ENCODE results near the gene CUBN. TPM values are rescaled to one million over a fixed set of nuclear protein-coding genes. Genes with fewer than 3 reads are reported as not detected.
A peak's percentile ranks its signal among the peaks of the same experiment; 100 is the strongest.

CUBN gene
- total RNA-seq, 2 experiments from 2014 or later: 3.2 to 3.7 TPM

DNA sequence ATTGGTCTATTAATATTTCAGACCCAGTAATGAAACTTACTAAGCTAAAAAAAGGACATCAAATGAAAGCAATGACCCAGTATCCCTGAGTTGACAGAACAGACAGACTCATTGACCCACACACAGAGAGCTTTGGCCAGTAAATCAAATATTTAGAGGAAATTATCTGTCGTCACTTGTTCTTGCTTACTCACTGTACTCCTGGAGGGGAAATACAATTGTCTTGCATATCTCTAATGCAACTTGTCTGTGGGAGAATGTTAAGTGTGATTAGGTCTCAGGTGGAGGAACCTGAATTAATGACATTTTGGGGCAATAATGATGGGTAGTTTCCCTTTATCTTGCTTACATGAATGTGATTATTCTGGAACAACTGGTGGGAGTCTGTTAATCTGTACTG, 80.4 kb downstream of the CUBN start:
- no peak for DNase-seq
- H3K4me1 Mint-ChIP-seq: no peaks in the 10 kb centered on the region
- peaks cover 11% of the 10 kb centered on the region for H3K9me3 Mint-ChIP-seq
- H3K36me3 Mint-ChIP-seq: peaks cover 20% of the 10 kb centered on the region
- H3K27me3 Mint-ChIP-seq: no peaks in the 10 kb centered on the region
- no peak for ATAC-seq (ENCODE audit: low read depth)
- POLR2A ChIA-PET: no interaction called here
- no peak overlapping the region for H3K27ac Mint-ChIP-seq
- no peak overlapping the region for H3K4me3 Mint-ChIP-seq

DNA sequence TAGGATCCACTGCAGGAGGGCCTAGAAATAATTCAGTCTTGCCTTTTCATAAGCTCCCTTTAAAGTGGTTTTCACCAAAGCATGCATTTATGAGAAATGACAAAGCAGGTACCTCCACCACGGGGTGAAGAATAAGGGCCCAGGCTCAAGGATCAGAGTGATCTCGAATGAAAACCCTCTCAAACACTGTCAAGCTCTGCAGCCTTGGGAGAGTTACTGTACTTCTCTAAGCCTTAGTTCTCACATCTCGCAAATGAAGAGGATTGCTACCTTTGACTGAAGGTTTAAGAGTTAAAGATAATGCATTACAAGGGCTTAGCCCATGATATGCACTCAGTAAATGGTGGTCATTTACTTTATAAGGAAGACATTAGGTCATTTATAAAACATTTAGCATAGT, 81.7 kb downstream of the CUBN start:
- peaks cover 24% of the 10 kb centered on the region for H3K36me3 Mint-ChIP-seq
- no peak overlapping the region for H3K4me3 Mint-ChIP-seq
- ATAC-seq (ENCODE audit: low read depth) (no peak), DNase-seq (no peak)
- POLR2A ChIA-PET: interaction anchor here (0.8 kb wide), 1 partner anchor 10 kb away, joined by 3 read pairs; no protein-coding TSS in a partner anchor
- H3K27ac Mint-ChIP-seq: no peak overlapping the region
- H3K4me1 Mint-ChIP-seq: no peaks in the 10 kb centered on the region
- no peaks in the 10 kb centered on the region for H3K27me3 Mint-ChIP-seq
- H3K9me3 Mint-ChIP-seq: peaks cover 10% of the 10 kb centered on the region

DNA sequence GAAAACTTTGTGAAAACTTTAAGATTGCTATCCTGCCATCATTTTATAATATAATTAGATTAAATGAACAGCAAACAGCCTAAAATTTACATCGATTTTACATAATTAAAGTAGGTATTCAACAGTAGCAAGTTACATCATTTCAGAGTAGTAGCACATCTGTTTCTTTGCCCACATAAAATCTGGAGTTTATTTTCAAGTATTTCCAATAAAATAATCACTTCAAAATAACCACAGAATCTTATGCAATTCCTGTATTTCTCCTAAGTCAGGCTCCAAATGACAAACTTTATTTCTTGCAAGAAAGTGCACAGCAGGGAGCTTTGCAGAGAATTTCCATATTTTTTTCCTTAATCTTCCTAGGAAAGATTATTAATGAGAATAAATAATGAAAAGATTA, 82.6 kb downstream of the CUBN start:
- POLR2A ChIA-PET: no interaction called here
- H3K9me3 Mint-ChIP-seq: peaks cover 8% of the 10 kb centered on the region
- DNase-seq (no peak), ATAC-seq (ENCODE audit: low read depth) (no peak)
- H3K27me3 Mint-ChIP-seq: no peaks in the 10 kb centered on the region
- peaks cover 20% of the 10 kb centered on the region for H3K36me3 Mint-ChIP-seq
- H3K4me3 Mint-ChIP-seq: no peak overlapping the region
- H3K4me1 Mint-ChIP-seq: no peaks in the 10 kb centered on the region
- no peak overlapping the region for H3K27ac Mint-ChIP-seq

DNA sequence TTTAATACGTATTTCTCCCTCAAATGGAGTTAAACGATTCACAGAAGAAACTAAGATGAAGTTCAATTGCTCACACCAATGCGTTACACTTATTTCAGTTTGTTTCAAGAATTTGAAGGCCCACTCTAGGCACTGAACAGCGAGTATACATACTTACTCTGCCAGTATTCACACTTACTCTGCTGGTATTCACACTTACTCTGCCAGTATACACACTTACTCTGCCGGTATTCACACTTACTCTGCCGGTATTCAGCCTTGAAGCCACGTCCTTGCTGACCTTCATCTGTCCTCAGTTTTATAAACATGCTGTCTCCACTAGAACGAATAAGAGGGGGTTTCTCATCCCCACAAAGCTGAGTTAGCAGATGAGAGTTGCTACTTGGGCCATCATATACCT, 86.0 kb downstream of the CUBN start:
- POLR2A ChIA-PET: no interaction called here
- Mint-ChIP-seq H3K9me3 (peaks cover 2% of the 10 kb centered on the region), H3K36me3 (peaks cover 6% of the 10 kb centered on the region), H3K4me1 (no peaks in the 10 kb centered on the region), H3K4me3 (no peak overlapping the region), H3K27me3 (no peaks in the 10 kb centered on the region), H3K27ac (no peak overlapping the region)
- no peak for DNase-seq
- no peak for ATAC-seq (ENCODE audit: low read depth)

DNA sequence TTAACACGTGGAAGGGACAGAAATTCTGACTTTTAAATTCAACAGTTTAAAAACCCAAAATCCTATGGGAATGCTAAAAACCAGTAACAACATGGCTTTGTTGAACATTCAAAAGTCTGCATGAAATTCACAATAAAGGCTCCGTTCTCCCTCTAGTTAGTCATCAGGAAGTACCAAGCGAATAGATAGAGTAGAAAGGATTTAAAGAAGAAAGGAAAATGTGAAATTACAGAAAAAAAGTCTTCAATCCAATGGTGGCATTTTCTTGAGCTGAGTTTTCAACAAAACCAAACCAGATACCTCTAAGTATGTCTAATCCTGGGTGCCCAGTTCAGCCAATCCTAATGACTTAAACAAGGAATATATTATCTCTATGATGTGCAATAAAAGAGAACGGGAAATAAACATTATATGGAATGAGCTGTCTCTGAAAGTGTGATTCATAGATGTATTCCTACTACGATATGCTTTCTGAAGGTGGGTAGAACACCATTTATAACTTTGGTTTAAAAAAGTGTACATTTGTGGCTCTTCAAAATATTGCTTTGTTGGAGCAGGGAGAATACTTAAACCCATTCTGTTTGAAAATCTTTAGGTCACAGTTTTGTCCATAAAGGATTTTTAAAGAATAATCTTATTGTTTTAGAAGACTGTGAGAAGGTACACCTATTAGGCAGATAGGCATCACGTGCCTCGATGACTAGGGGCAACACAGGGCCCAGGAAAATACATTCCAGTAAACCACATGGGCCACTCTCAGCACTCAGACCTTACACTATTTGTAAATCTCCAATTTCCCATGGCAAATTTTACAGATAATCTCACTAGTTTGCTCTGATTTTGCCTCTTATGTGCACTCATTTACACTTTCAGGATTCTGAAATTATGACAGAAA, 87.7 kb downstream of the CUBN start:
- DNase-seq (no peak), ATAC-seq (ENCODE audit: low read depth) (no peak)
- H3K4me3 Mint-ChIP-seq: no peak overlapping the region
- peaks cover 2% of the 10 kb centered on the region for H3K9me3 Mint-ChIP-seq
- H3K27ac Mint-ChIP-seq: no peak overlapping the region
- peaks cover 5% of the 10 kb centered on the region for H3K4me1 Mint-ChIP-seq
- POLR2A ChIA-PET: no interaction called here
- H3K36me3 Mint-ChIP-seq: peaks cover 11% of the 10 kb centered on the region
- no peaks in the 10 kb centered on the region for H3K27me3 Mint-ChIP-seq

DNA sequence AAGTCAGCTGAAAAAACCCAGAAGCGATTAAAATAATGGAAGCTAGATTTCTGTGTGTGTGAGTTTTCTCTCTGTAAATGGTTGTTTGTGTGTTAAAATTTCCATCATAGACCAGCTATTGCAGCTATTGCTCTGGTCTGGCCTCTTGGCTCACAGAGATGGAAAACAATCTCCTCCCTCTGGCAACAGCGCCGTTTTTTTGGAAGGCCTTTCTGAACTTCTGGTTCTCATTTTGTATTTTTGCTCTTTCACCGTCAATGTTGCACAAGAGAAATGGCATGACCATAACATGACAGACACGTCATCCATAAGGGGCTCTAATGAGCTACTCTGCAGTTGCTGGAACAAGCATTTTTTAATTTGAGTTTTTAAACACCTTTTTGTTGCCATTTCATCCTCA, 91.0 kb downstream of the CUBN start:
- ATAC-seq (ENCODE audit: low read depth) (no peak), DNase-seq (no peak)
- H3K27ac Mint-ChIP-seq: no peak overlapping the region
- H3K4me1 Mint-ChIP-seq: peaks cover 21% of the 10 kb centered on the region
- POLR2A ChIA-PET: no interaction called here
- no peaks in the 10 kb centered on the region for H3K27me3 Mint-ChIP-seq
- peaks cover 9% of the 10 kb centered on the region for H3K9me3 Mint-ChIP-seq
- no peak overlapping the region for H3K4me3 Mint-ChIP-seq
- H3K36me3 Mint-ChIP-seq: peaks cover 21% of the 10 kb centered on the region

DNA sequence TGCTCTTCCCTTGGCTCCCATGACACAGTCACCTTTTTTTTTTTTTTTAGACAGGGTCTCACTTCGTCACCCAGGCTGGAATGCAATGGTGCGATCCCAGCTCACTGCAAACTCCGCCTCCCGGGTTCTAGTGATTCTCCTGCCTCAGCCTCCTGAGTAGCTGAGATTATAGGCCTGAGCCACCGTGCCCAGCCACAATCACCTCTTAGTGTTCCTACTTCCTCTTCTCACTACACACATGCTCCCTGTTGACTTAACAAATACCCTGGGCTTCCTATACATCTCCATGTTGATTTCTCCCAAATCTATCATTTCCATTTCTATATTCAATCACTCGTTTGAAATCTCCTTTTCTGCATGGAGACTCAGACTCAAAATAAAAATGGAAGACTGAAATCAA, 91.7 kb downstream of the CUBN start:
- no peak for DNase-seq
- Mint-ChIP-seq H3K27me3 (no peaks in the 10 kb centered on the region), H3K9me3 (peaks cover 9% of the 10 kb centered on the region), H3K27ac (no peak overlapping the region), H3K36me3 (peaks cover 19% of the 10 kb centered on the region), H3K4me1 (peaks cover 29% of the 10 kb centered on the region), H3K4me3 (no peak overlapping the region)
- ATAC-seq (ENCODE audit: low read depth): no peak
- POLR2A ChIA-PET: no interaction called here

- POLR2A ChIA-PET: interaction anchor here (0.7 to 1.5 kb wide), 2 partner anchors 194 to 609 kb away, joined by 4 to 11 read pairs; partner anchors contain the start of gene VIM
- ATAC-seq (ENCODE audit: low read depth) (no peak), DNase-seq (no peak)
- no peak overlapping the region for H3K27ac Mint-ChIP-seq
- H3K36me3 Mint-ChIP-seq: peaks cover 22% of the 10 kb centered on the region
- no peaks in the 10 kb centered on the region for H3K27me3 Mint-ChIP-seq
- no peak overlapping the region for H3K4me3 Mint-ChIP-seq
- H3K4me1 Mint-ChIP-seq: peaks cover 51% of the 10 kb centered on the region
- H3K9me3 Mint-ChIP-seq: peaks cover 9% of the 10 kb centered on the region
These were observed 94.2 kb downstream of the CUBN start for GRCh38 chr10:17035446-17035845.

- Mint-ChIP-seq H3K4me3 (peak overlapping the region; percentile 56), H3K36me3 (peaks cover 20% of the 10 kb centered on the region), H3K27me3 (no peaks in the 10 kb centered on the region), H3K27ac (peak overlapping the region; percentile 89), H3K4me1 (peaks cover 62% of the 10 kb centered on the region), H3K9me3 (peaks cover 8% of the 10 kb centered on the region)
- DNase-seq: no peak
- ATAC-seq (ENCODE audit: low read depth): no peak
- POLR2A ChIA-PET: interaction anchor here (0.7 to 1.0 kb wide), 2 partner anchors 140 to 196 kb away, joined by 5 to 9 read pairs; no protein-coding TSS in a partner anchor
These were observed 95.9 kb downstream of the CUBN start for GRCh38 chr10:17033529-17034260.

GRCh38 chr10:17031637-17032635, 97.7 kb downstream of the CUBN start:
- DNase-seq (no peak), ATAC-seq (ENCODE audit: low read depth) (no peak)
- Mint-ChIP-seq H3K4me3 (no peak overlapping the region), H3K27me3 (no peaks in the 10 kb centered on the region), H3K4me1 (peaks cover 67% of the 10 kb centered on the region), H3K36me3 (peaks cover 14% of the 10 kb centered on the region), H3K27ac (peak overlapping the region; percentile 0), H3K9me3 (peaks cover 8% of the 10 kb centered on the region)
- POLR2A ChIA-PET: interaction anchor here (3.1 kb wide), 1 partner anchor 198 kb away, joined by 39 read pairs; the partner anchor contains the start of gene VIM

- Mint-ChIP-seq H3K9me3 (peaks cover 2% of the 10 kb centered on the region), H3K4me1 (peaks cover 76% of the 10 kb centered on the region), H3K27ac (peak overlapping the region; percentile 87), H3K27me3 (no peaks in the 10 kb centered on the region), H3K4me3 (peak overlapping the region; percentile 81), H3K36me3 (peaks cover 8% of the 10 kb centered on the region)
- ATAC-seq (ENCODE audit: low read depth) (peak; percentile 41), DNase-seq (peak; percentile 60)
- POLR2A ChIA-PET: interaction anchor here (0.5 to 3.1 kb wide), 8 partner anchors 80 to 1879 kb away, joined by 3 to 39 read pairs (median 5); partner anchors contain the start of genes TRDMT1 and VIM
These were observed 99.9 kb downstream of the CUBN start for GRCh38 chr10:17029581-17030271.

DNA sequence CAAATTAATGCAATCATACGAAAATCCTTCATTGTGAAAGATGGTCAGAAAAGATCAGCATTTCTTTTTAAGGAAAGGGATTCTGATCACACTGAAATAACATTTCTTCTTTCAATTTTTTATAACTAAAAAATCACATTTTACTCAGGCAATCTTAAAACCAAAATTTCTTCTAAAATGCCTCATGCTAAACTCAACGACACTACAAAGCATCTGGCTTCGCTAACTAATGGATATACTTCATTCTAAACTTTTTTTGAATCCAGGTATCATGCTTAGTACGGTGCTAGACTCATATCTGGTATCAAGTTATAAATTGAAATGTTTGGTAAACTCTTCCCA, 100.4 kb downstream of the CUBN start:
- no peaks in the 10 kb centered on the region for H3K9me3 Mint-ChIP-seq
- peaks cover 6% of the 10 kb centered on the region for H3K36me3 Mint-ChIP-seq
- peak; percentile 10 for ATAC-seq (ENCODE audit: low read depth)
- H3K27ac Mint-ChIP-seq: peak overlapping the region; percentile 87
- POLR2A ChIA-PET: interaction anchor here (0.6 to 3.1 kb wide), 6 partner anchors 172 to 1879 kb away, joined by 3 to 39 read pairs (median 5); partner anchors contain the start of genes TRDMT1 and VIM
- peaks cover 77% of the 10 kb centered on the region for H3K4me1 Mint-ChIP-seq
- no peak for DNase-seq
- peak overlapping the region; percentile 81 for H3K4me3 Mint-ChIP-seq
- H3K27me3 Mint-ChIP-seq: no peaks in the 10 kb centered on the region
